Measurements from ENCODE around the gene LAYN.

DNA sequence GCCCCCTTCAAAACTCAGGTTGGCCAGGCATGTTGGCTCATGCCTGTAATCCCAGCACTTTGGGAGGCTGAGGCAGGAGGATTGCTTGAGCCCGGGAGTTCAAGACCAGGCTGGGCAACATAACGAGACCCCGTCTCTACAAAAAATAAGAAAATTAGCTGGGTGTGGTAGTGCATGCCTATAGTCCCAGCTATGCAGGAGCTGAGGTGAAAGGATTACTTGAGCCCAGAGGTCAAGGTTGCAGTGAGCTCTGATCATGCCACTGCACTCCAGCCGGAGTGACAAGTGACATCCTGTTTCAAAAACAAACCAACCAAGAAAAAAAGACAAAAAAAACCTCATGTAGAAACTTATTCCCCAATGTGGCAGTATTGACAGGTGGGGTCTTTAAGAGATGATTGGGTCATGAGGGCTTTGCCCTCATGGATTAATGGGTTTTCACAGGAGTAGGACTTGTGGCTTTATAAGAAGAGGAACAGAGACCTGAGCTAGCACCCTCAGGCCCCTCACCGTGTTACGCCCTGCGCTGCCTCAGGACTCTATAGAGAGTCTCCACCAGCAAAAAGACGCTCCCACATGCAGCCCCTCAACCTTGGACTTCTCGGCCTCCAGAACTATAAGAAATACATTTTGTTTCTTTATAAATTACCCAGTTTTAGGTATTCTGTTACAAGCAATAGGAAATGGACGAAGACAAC, 22.3 kb downstream of the LAYN start:
- no peak for TF ChIP-seq POLR2A (IDR thresholded peaks at IDR 0.05)
- TF ChIP-seq, protein P1, sequence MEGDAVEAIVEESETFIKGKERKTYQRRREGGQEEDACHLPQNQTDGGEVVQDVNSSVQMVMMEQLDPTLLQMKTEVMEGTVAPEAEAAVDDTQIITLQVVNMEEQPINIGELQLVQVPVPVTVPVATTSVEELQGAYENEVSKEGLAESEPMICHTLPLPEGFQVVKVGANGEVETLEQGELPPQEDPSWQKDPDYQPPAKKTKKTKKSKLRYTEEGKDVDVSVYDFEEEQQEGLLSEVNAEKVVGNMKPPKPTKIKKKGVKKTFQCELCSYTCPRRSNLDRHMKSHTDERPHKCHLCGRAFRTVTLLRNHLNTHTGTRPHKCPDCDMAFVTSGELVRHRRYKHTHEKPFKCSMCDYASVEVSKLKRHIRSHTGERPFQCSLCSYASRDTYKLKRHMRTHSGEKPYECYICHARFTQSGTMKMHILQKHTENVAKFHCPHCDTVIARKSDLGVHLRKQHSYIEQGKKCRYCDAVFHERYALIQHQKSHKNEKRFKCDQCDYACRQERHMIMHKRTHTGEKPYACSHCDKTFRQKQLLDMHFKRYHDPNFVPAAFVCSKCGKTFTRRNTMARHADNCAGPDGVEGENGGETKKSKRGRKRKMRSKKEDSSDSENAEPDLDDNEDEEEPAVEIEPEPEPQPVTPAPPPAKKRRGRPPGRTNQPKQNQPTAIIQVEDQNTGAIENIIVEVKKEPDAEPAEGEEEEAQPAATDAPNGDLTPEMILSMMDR (IDR thresholded peaks at IDR 0.05): no peak
